Measurements from ENCODE around the gene TMPRSS15. TPM values are rescaled to one million over a fixed set of nuclear protein-coding genes. Genes with fewer than 3 reads are reported as not detected.

Gene TMPRSS15
- not detected for total RNA-seq

DNA sequence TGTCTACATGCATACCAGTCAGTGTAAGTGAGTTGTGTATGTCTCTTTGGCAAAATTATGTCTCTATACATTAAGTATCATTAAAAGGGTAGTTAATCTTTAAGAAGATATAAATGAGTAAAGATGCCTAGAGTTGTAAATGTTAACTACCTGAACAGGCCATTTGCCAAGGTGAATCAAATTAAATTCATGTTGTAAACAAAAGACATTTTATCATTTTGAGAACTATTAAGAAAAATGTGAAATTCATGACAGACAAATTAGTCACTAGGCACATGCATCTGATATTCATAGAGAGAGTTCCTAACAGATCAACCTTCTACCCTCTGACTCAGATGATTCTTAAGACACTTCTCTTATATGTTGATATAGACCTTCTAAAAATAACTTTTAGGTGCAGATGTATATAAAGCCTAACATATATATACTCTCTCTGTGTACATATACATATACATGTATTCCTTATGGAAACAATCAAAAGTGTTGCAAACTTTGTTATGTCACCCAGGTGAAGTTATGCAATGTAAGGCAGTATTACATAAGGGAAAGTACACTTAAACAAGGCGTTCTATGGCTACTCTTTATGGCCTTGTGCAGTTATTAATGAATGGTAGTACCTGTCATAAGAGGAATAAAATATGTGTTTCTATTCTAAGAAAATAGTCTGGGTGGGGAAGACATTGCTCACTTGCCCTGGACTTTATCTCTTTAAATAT lies at the start of gene TMPRSS15:
Gene TMPRSS15 (minus strand): TSS at position 51 of the 716 bp plus-strand sequence. CDS start 163 bp downstream, outside the sequence.
- TF ChIP-seq EP300 (IDR thresholded peaks at IDR 0.05; ENCODE audit: low read depth), result no peak
- TF ChIP-seq, protein P1, sequence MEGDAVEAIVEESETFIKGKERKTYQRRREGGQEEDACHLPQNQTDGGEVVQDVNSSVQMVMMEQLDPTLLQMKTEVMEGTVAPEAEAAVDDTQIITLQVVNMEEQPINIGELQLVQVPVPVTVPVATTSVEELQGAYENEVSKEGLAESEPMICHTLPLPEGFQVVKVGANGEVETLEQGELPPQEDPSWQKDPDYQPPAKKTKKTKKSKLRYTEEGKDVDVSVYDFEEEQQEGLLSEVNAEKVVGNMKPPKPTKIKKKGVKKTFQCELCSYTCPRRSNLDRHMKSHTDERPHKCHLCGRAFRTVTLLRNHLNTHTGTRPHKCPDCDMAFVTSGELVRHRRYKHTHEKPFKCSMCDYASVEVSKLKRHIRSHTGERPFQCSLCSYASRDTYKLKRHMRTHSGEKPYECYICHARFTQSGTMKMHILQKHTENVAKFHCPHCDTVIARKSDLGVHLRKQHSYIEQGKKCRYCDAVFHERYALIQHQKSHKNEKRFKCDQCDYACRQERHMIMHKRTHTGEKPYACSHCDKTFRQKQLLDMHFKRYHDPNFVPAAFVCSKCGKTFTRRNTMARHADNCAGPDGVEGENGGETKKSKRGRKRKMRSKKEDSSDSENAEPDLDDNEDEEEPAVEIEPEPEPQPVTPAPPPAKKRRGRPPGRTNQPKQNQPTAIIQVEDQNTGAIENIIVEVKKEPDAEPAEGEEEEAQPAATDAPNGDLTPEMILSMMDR (IDR thresholded peaks at IDR 0.05), result no peak
- DNase-seq, result no peak
- WGBS, 2 donors (ENCODE audit: low coverage in 1 of 2), result 22 to 38% methylated on average over 1 of the region's 1 CpG
- intact Hi-C loops (cut with DNase I; ENCODE audit: low total_unique reads) (no loop called here), in situ Hi-C loops (cut with MboI; ENCODE audit: low pct_ligation_motif_present in 1 of 4, low pct_unique_long_range_greater_than_20kb in 1 of 4, low sequenced_read_pairs in 3 of 4) (no loop called here)
- Histone ChIP-seq H3K27ac (no peak within 1 kb of the TSS), H3K4me1 (no peaks in the 10 kb centered on the region), H3K36me3 (no peaks in the 10 kb centered on the region), H3K27me3 (no peaks in the 10 kb centered on the region), H3K9me3 (peaks cover 0 to 5% of the 10 kb centered on the region in 2 donors), H3K4me3 (no peak within 1 kb of the TSS)

DNA sequence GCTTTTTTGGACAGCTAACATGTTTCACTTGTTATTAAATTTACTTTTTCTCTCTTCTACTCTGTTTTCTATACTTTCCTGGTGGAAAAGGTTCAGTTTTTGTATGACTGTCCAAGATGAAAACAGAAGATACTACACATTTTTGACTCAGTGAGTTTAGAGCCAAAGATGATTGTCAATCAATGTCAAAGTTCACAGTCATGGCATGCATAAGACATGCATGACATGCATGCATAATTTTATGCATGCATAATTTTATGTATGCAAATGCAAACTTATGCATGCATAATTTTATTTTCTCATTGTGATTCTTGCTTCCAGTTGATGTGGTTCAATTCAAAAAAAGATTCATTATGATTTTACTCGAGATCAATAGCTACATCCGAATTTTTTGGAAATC lies 48.1 kb upstream of the TMPRSS15 start:
- no peaks in the 10 kb centered on the region for H3K27me3 ChIP-seq
- no peaks in the 10 kb centered on the region for H3K36me3 ChIP-seq
- intact Hi-C loops (cut with DNase I; ENCODE audit: low total_unique reads), result no loop called here
- H3K9me3 ChIP-seq, result no peaks in the 10 kb centered on the region
- no peak overlapping the region for H3K27ac ChIP-seq
- TF ChIP-seq EP300 (IDR thresholded peaks at IDR 0.05; ENCODE audit: low read depth), result no peak
- no peak for TF ChIP-seq POLR2AphosphoS5 (IDR thresholded peaks at IDR 0.05)
- H3K4me1 ChIP-seq, result no peaks in the 10 kb centered on the region
- WGBS, 2 donors (ENCODE audit: low coverage in 1 of 2), result 83% methylated on average over 2 of the region's 2 CpGs
- in situ Hi-C loops (cut with MboI; ENCODE audit: low pct_ligation_motif_present in 1 of 4, low pct_unique_long_range_greater_than_20kb in 1 of 4, low sequenced_read_pairs in 3 of 4), result no loop called here
- no peak overlapping the region for H3K4me3 ChIP-seq
- DNase-seq, result no peak

DNA sequence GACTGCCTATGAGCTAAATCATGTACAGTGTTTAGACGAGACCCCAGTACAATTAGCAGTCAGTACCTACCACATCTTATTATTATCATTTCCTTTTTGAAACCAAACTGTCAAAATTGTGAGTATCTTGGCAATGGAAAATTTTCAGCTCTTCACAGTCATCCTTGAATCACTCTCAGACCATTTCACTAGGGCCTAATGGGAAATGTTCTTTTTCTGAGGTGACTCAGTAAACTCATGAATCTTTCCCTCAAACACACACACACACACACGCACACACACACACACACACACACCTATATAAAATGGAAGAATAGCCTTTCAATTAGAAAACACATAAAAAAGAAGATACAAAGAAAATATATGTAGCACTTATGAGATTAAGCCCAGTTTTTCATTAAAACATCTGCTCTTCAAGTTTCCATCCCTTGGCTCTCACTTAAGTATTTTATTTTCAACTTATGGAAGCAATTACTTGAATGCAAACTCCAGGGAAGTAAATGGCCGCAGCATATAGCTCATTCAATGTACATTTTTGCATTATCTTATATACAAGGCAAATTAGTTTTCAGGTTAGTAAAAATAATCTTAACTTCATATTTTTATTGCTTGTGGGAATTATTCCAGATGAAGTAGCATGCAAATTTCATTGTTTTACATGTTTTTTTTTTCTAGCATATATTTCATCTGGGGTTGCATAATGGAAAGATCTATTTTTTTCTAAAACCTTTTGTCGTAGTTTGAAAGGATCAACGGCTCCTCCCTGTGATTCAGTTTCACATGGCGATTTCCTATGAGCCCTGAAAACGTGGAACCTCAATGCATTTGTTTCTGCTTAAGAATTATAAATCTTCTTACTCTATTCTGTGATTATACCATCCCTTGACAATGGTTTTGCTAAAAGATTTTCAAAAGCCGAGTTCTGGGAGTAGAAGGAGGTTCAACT lies 46.3 kb upstream of the TMPRSS15 start:
- WGBS, 2 donors (ENCODE audit: low coverage in 1 of 2), result 66 to 73% methylated on average over 8 of the region's 8 CpGs
- TF ChIP-seq, protein P1 (IDR thresholded peaks at IDR 0.05), result no peak
- no peak for TF ChIP-seq EP300 (IDR thresholded peaks at IDR 0.05; ENCODE audit: low read depth)
- no peak for TF ChIP-seq POLR2A (IDR thresholded peaks at IDR 0.05)
- Histone ChIP-seq H3K4me1 (no peaks in the 10 kb centered on the region), H3K27ac (no peak overlapping the region), H3K9me3 (no peaks in the 10 kb centered on the region), H3K4me3 (no peak overlapping the region), H3K27me3 (no peaks in the 10 kb centered on the region), H3K36me3 (no peaks in the 10 kb centered on the region)
- in situ Hi-C loops (cut with MboI; ENCODE audit: low pct_ligation_motif_present in 1 of 4, low pct_unique_long_range_greater_than_20kb in 1 of 4, low sequenced_read_pairs in 3 of 4) (no loop called here), intact Hi-C loops (cut with DNase I; ENCODE audit: low total_unique reads) (no loop called here)
- DNase-seq, result no peak

DNA sequence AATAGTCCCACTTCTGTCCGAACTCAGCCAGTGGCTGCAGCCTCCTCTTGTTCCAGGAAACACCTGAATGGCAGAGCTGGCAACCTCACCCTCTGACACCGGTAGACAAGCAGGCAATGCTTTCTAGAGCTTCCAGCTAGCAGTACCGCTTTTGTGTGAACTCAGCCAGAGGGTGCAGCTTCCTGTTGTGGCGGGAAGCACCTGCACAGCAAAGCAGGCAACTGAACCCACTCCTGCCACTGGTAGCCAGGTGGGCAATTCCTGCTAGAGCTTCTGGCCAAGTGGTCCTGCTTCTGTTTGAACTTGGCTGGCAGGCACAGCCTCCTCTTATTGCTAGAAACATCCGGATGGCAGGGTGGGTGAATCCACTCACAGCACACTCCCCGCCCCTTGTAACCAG lies 40.1 kb upstream of the TMPRSS15 start:
- intact Hi-C loops (cut with DNase I; ENCODE audit: low total_unique reads) (no loop called here), in situ Hi-C loops (cut with MboI; ENCODE audit: low pct_ligation_motif_present in 1 of 4, low pct_unique_long_range_greater_than_20kb in 1 of 4, low sequenced_read_pairs in 3 of 4) (no loop called here)
- no peak for DNase-seq
- Histone ChIP-seq H3K27me3 (no peaks in the 10 kb centered on the region), H3K27ac (no peak overlapping the region), H3K4me3 (no peak overlapping the region), H3K4me1 (no peaks in the 10 kb centered on the region), H3K36me3 (no peaks in the 10 kb centered on the region), H3K9me3 (no peaks in the 10 kb centered on the region)
- TF ChIP-seq, protein P1 (IDR thresholded peaks at IDR 0.05), result no peak
- no peak for TF ChIP-seq EP300 (IDR thresholded peaks at IDR 0.05; ENCODE audit: low read depth)
- TF ChIP-seq POLR2AphosphoS5 (IDR thresholded peaks at IDR 0.05), result no peak
- no peak for TF ChIP-seq POLR2A (IDR thresholded peaks at IDR 0.05)
- 62% methylated on average over 5 of the region's 6 CpGs; no CpG with 5 or more reads in 1 of the 2 donors for WGBS, 2 donors (ENCODE audit: low coverage in 1 of 2)
